OCI-LY3 (cell line): ENCODE data around the gene SSC5D.

Source experiments
- H2AFZ ChIP-seq: fragments of 200-600, 300-600 bp; shearing (Covaris generic); 2 replicates; pipeline ENCODE4 v1.6.0; 2014; ENCODE audit warnings: antibody characterized with exemption, low read depth, low read length
- H3K27ac ChIP-seq: fragments of 200-600, 300-600 bp; sonication (generic); 2 replicates; pipeline ENCODE4 v1.5.1; 2014; ENCODE audit warnings: mild to moderate bottlenecking, low read length, moderate library complexity, mixed read lengths
- H3K27me3 ChIP-seq: fragments of 200-600, 300-600 bp; sonication (generic); 2 replicates; pipeline ENCODE4 v1.6.1; 2014; ENCODE audit warnings: low read depth, low read length, mixed read lengths
- H3K36me3 ChIP-seq: fragments of 200-600, 300-600 bp; sonication (generic); replicated peaks from 2 replicates; pipeline ENCODE3; 2014; ENCODE audit warnings: low read depth, low read length, mixed read lengths
- H3K4me1 ChIP-seq: fragments of 300-600, 200-600 bp; sonication (generic); 2 replicates; pipeline ENCODE4 v1.6.1; 2014; ENCODE audit warnings: low read length, mixed read lengths
- H3K4me2 ChIP-seq: fragments of 200-600, 300-600 bp; sonication (generic); 2 replicates; pipeline ENCODE4 v1.6.1; 2014; ENCODE audit warnings: low read length, mixed read lengths
- H3K4me3 ChIP-seq: fragments of 300-600, 200-600 bp; sonication (generic); 2 replicates; pipeline ENCODE4 v1.5.1; 2014; ENCODE audit warnings: antibody characterized with exemption, mild to moderate bottlenecking, low read length, moderate library complexity
- H3K79me2 ChIP-seq: fragments of 300-600, 200-600 bp; shearing (Covaris generic); 2 replicates; pipeline ENCODE4 v1.6.1; 2014; ENCODE audit warnings: mild to moderate bottlenecking, low read length, mixed read lengths
- H3K9ac ChIP-seq: fragments of 300-600, 200-600 bp; shearing (Covaris generic); 2 replicates; pipeline ENCODE4 v1.6.0; 2014; ENCODE audit warnings: mild to moderate bottlenecking, low read length, moderate library complexity
- H3K9me3 ChIP-seq: fragments of 200-600, 300-600 bp; shearing (Covaris generic); 2 replicates; pipeline ENCODE4 v1.6.1; 2014; ENCODE audit warnings: low read length, mixed read lengths; ENCODE audit not compliant: insufficient read depth
- H4K20me1 ChIP-seq: fragments of 200-600, 300-600 bp; sonication (generic); 2 replicates; pipeline ENCODE4 v1.6.1; 2016; ENCODE audit warnings: low read length, mixed read lengths; ENCODE audit not compliant: insufficient read depth
- EZH2phosphoT487 ChIP-seq: fragments of 200-600 bp; shearing (Covaris generic); IDR thresholded peaks from 2 replicates; pipeline ENCODE4 v1.6.1; 2018; ENCODE audit warnings: antibody characterized with exemption, mixed run types, low read depth
- TF ChIP-seq, protein P1 (sequence below): fragments of 200-600, 300-600 bp; sonication (generic); IDR thresholded peaks from 2 replicates; pipeline ENCODE4 v1.5.1; 2014; ENCODE audit warnings: antibody characterized with exemption, low read length, low read depth

The SSC5D gene

DNA sequence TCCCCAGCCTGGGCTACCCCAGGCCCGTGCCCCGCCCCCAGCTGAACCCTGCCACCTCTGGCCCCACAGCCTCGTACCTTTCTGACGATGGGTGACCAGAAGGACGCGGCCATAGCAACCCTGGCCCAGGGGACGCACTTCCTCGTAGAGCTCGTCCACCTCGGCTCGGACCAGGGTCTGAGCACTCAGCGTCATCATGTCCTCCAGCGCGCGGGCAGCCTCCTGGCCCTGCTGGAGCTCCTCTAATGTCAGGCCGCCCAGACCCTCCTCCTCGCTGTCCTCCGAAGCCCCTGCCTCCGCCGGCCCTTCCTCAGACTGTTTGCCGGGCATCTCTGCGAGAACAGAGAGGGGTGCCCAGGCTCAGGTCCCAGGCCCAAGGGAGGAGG lies 47.7 kb downstream of the SSC5D start:
- H3K9me3 ChIP-seq = no peaks in the 10 kb centered on the region
- H3K4me3 ChIP-seq = no peak overlapping the region
- H3K4me2 ChIP-seq = no peak overlapping the region
- no peaks in the 10 kb centered on the region for H3K4me1 ChIP-seq
- no peak overlapping the region for H3K27ac ChIP-seq
- H2AFZ ChIP-seq = no peak overlapping the region
- H3K9ac ChIP-seq = no peak overlapping the region
- H3K79me2 ChIP-seq = no peaks in the 10 kb centered on the region
- H3K36me3 ChIP-seq = no peaks in the 10 kb centered on the region
- no peaks in the 10 kb centered on the region for H4K20me1 ChIP-seq
- TF ChIP-seq EZH2phosphoT487 = no peak
- TF ChIP-seq, protein P1, sequence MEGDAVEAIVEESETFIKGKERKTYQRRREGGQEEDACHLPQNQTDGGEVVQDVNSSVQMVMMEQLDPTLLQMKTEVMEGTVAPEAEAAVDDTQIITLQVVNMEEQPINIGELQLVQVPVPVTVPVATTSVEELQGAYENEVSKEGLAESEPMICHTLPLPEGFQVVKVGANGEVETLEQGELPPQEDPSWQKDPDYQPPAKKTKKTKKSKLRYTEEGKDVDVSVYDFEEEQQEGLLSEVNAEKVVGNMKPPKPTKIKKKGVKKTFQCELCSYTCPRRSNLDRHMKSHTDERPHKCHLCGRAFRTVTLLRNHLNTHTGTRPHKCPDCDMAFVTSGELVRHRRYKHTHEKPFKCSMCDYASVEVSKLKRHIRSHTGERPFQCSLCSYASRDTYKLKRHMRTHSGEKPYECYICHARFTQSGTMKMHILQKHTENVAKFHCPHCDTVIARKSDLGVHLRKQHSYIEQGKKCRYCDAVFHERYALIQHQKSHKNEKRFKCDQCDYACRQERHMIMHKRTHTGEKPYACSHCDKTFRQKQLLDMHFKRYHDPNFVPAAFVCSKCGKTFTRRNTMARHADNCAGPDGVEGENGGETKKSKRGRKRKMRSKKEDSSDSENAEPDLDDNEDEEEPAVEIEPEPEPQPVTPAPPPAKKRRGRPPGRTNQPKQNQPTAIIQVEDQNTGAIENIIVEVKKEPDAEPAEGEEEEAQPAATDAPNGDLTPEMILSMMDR = no peak
- no peaks in the 10 kb centered on the region for H3K27me3 ChIP-seq

DNA sequence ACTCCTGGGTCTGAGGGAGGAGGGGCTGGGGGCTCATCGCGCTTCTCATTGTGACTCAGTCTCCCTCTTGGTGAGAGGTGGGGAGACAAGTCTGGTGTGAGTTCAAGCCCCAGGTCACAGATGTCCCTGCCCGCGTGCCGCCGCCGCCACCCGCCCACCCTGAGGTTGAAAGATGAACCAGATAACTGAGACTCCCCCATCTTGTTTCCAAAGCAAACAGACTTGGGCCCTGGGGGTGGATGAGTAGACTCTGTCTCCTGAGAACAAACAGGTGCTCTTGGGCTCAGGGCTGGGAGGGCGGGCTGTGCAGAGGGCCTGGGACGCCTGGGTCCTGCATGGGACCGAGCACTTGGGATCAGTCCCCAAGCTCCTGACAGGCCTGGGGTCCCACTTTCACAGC lies 48.1 kb downstream of the SSC5D start:
- Histone ChIP-seq H3K27ac (no peak overlapping the region), H3K9ac (no peak overlapping the region), H3K79me2 (no peaks in the 10 kb centered on the region), H3K4me1 (no peaks in the 10 kb centered on the region), H4K20me1 (no peaks in the 10 kb centered on the region), H3K9me3 (no peaks in the 10 kb centered on the region), H3K4me2 (no peak overlapping the region), H3K27me3 (no peaks in the 10 kb centered on the region), H3K4me3 (no peak overlapping the region), H2AFZ (no peak overlapping the region), H3K36me3 (no peaks in the 10 kb centered on the region)
- TF ChIP-seq, protein P1 = no peak
- no peak for TF ChIP-seq EZH2phosphoT487

DNA sequence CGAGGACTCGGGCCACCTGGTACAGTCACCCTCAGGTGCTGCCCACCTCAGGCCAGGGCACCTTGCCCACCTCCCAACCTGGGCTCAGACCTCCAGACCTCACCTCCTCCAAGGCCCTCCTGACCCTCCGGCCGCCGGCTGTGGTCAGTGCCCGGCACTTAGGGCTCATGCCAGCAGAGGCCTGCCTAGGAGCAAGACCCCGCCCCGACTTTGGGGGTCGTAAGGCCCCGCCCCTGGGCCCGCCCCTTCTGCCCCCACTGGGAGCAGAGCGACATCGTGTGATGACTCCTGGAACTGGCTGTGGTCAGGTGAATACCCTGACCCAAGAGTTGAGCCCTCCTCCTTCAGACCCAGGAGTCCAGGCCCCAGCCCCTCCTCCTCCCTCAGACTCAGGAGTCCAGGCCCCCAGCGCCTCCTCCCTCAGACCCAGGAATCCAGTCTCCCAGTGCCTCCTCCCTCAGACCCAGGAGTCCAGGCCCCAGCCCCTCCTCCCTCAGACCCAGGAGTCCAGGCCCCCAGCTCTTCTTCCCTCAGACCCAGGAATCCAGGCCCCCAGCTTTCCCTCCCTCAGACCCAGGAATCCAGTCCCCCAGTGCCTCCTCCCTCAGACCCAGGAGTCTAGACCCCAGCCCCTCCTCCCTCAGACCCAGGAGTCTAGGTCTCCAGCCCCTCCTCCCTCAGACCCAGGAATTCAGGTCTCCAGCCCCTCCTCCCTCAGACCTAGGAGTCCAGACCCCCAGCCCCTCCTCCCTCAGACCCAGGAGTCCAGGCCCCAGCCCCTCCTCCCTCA lies 48.9 kb downstream of the SSC5D start, which contains the start of gene SBK2:
Gene SBK2, minus strand, starts transcription at position 183 of the 790 bp plus-strand sequence. CDS start 839 bp downstream, outside the sequence.
- no peak within 1 kb of the TSS for H3K4me2 ChIP-seq
- no peaks in the 10 kb centered on the region for H3K9me3 ChIP-seq
- H3K27me3 ChIP-seq = no peaks in the 10 kb centered on the region
- H4K20me1 ChIP-seq = no peaks in the 10 kb centered on the region
- no peaks in the 10 kb centered on the region for H3K79me2 ChIP-seq
- no peaks in the 10 kb centered on the region for H3K36me3 ChIP-seq
- no peak within 1 kb of the TSS for H3K27ac ChIP-seq
- H3K9ac ChIP-seq = no peak within 1 kb of the TSS
- TF ChIP-seq, protein P1 = peak; percentile 22
- TF ChIP-seq EZH2phosphoT487 = no peak
- no peaks in the 10 kb centered on the region for H3K4me1 ChIP-seq
- no peak within 1 kb of the TSS for H3K4me3 ChIP-seq
- H2AFZ ChIP-seq = no peak within 1 kb of the TSS

DNA sequence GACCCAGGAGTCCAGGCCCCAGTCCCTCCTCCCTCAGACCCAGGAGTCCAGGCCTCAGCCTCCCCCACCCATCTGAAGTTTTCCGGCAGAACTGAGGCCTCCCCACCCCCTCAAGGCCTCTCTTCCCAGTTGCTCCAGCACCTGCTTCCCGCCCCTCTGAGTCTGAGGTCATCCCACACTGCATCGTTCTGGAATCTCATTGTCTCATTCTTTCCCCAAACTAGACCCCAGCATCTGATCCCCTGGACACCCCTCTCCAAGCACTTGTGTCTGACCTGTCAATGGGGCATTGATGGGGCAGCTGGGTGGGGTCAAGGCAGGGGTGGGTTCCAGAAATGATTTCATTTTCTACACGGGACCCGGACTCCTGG lies 49.5 kb downstream of the SSC5D start:
- no peak overlapping the region for H3K9ac ChIP-seq
- H3K4me2 ChIP-seq = no peak overlapping the region
- no peaks in the 10 kb centered on the region for H3K36me3 ChIP-seq
- no peaks in the 10 kb centered on the region for H3K79me2 ChIP-seq
- no peak overlapping the region for H2AFZ ChIP-seq
- H3K27me3 ChIP-seq = no peaks in the 10 kb centered on the region
- H3K4me3 ChIP-seq = no peak overlapping the region
- H4K20me1 ChIP-seq = no peaks in the 10 kb centered on the region
- no peak overlapping the region for H3K27ac ChIP-seq
- TF ChIP-seq, protein P1 = no peak
- no peak for TF ChIP-seq EZH2phosphoT487
- no peaks in the 10 kb centered on the region for H3K4me1 ChIP-seq
- H3K9me3 ChIP-seq = no peaks in the 10 kb centered on the region
